SK-N-SH (cell line): Measurements from ENCODE around the gene USP25.

ENCODE experiments used
- CTCF ChIP-seq: fragments of 200-600 bp; sonication (generic); IDR thresholded peaks from 2 replicates; pipeline ENCODE4 v1.6.1; 2017; ENCODE audit warnings: antibody characterized with exemption, mild to moderate bottlenecking, moderate library complexity
- ELF1 ChIP-seq: IDR thresholded peaks from 2 replicates; pipeline ENCODE4 v1.4.0; 2012
- EP300 ChIP-seq, 2 experiments: IDR thresholded peaks; 2 replicates each; pipeline versions ENCODE4 v1.4.0 to v1.6.1; 2012; ENCODE audit warnings: borderline replicate concordance in 1 of 2, low read depth in 1 of 2, low read length in 1 of 2
- EZH2phosphoT487 ChIP-seq: fragments of 200-600 bp; sonication (generic); IDR thresholded peaks from 2 replicates; pipeline ENCODE4 v1.6.1; 2017; ENCODE audit warnings: low read depth, mixed run types, mild to moderate bottlenecking, antibody characterized with exemption, moderate library complexity, borderline replicate concordance
- GATA2 ChIP-seq: sonication (generic); formaldehyde crosslinking; IDR thresholded peaks from 2 replicates; pipeline ENCODE4 v1.5.0; 2020; ENCODE audit warnings: mild to moderate bottlenecking, missing genetic modification reagents
- JUND ChIP-seq: IDR thresholded peaks from 2 replicates; pipeline ENCODE4 v1.4.0; 2012
- MAX ChIP-seq: IDR thresholded peaks from 2 replicates; pipeline ENCODE4 v1.4.0; 2012; ENCODE audit warnings: low read depth
- MXI1 ChIP-seq: IDR thresholded peaks from 2 replicates; pipeline ENCODE4 v1.6.1; 2012; ENCODE audit warnings: mild to moderate bottlenecking, low read depth, low read length, improper control_type of control experiment
- NRF1 ChIP-seq: IDR thresholded peaks from 2 replicates; pipeline ENCODE4 v1.6.1; 2012; ENCODE audit warnings: low read depth, mild to moderate bottlenecking, low read length
- POLR2AphosphoS5 ChIP-seq: IDR thresholded peaks from 2 replicates; pipeline ENCODE4 v1.6.1; 2012; ENCODE audit warnings: low read depth, low read length
- TAF1 ChIP-seq: IDR thresholded peaks from 2 replicates; pipeline ENCODE4 v1.6.1; 2012; ENCODE audit warnings: low read depth, mild to moderate bottlenecking, low read length, moderate library complexity, borderline replicate concordance
- TCF12 ChIP-seq: IDR thresholded peaks from 2 replicates; pipeline ENCODE4 v1.4.0; 2012
- USF2 ChIP-seq: fragments of 150-350 bp; IDR thresholded peaks from 2 replicates; pipeline ENCODE4 v1.6.1; 2017; ENCODE audit warnings: antibody characterized with exemption, low read length, low read depth, borderline replicate concordance
- YY1 ChIP-seq: IDR thresholded peaks from 2 replicates; pipeline ENCODE4 v1.4.0; 2012; ENCODE audit warnings: low read depth, mild to moderate bottlenecking

- no peak for TF ChIP-seq ELF1
- TF ChIP-seq CTCF, result no peak
- no peak for TF ChIP-seq NRF1
- TF ChIP-seq POLR2AphosphoS5, result no peak
- no peak for TF ChIP-seq USF2
- TF ChIP-seq EP300 (IDR thresholded peaks at IDR 0.05; ENCODE audit: borderline replicate concordance in 1 of 2, low read depth in 1 of 2, low read length in 1 of 2), result no peak
- TF ChIP-seq MXI1, result no peak
- no peak for TF ChIP-seq MAX
- TF ChIP-seq GATA2 (CRISPR knock-in tag), result no peak
- no peak for TF ChIP-seq TCF12
- no peak for TF ChIP-seq YY1
- no peak for TF ChIP-seq JUND
- no peak for TF ChIP-seq EZH2phosphoT487
- TF ChIP-seq TAF1, result no peak
These were observed 37.3 kb downstream of the USP25 start for GRCh38 chr21:15766952-15767603.
